ENCODE measurements around the gene HSP90AB1. TPM values are rescaled to one million over a fixed set of nuclear protein-coding genes. Genes with fewer than 3 reads are reported as not detected.
A peak's percentile ranks its signal among the peaks of the same experiment; 100 is the strongest.
"Not testable (repeated sequence)": the region's sequence is repeated elsewhere in the genome, so short reads cannot be mapped to it uniquely, and the experiment has no call there.

HSP90AB1 gene
- total RNA-seq, 2 donors from 2014 or later: 1,019 to 1,822 TPM

GRCh38 chr6:44227148-44227793, 19.6 kb upstream of the HSP90AB1 start:
- H3K9me3 Mint-ChIP-seq: no peaks in the 10 kb centered on the region
- no peak overlapping the region for H3K4me3 Mint-ChIP-seq
- peaks cover 16% of the 10 kb centered on the region for H3K4me1 Mint-ChIP-seq
- H3K27ac Mint-ChIP-seq: no peak overlapping the region
- H3K27me3 Mint-ChIP-seq: no peaks in the 10 kb centered on the region
- H3K36me3 Mint-ChIP-seq (ENCODE audit: low read depth): peaks cover 45% of the 10 kb centered on the region
- ATAC-seq (replicated peaks): no peak

GRCh38 chr6:44228031-44228430, 18.9 kb upstream of the HSP90AB1 start:
- Mint-ChIP-seq H3K4me1 (peaks cover 12% of the 10 kb centered on the region), H3K9me3 (no peaks in the 10 kb centered on the region), H3K4me3 (no peak overlapping the region), H3K36me3 (ENCODE audit: low read depth) (peaks cover 53% of the 10 kb centered on the region), H3K27me3 (no peaks in the 10 kb centered on the region), H3K27ac (no peak overlapping the region)
- ATAC-seq (replicated peaks): no peak

DNA sequence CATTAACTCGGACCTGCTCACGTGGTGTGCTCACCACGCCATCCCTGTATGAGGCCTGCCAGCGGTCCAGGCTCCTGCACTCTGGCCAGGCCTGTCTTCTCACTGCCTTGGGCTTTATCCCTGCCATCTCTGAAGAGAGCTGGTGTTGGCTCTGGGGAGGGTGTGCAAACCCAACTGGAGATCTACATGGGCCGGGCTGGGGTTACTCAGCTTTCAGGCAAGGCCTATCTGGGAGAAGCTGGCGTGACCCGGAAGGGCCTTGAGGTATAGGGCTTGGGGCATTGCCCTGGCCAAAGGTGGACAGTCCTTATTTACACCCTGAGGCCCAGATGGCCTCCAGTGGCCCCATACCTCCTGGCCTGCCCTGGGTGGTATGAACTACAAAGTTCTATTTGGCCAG, 18.5 kb upstream of the HSP90AB1 start:
- ATAC-seq (replicated peaks): no peak
- H3K36me3 Mint-ChIP-seq (ENCODE audit: low read depth): peaks cover 57% of the 10 kb centered on the region
- H3K4me1 Mint-ChIP-seq: peaks cover 11% of the 10 kb centered on the region
- no peaks in the 10 kb centered on the region for H3K9me3 Mint-ChIP-seq
- H3K27me3 Mint-ChIP-seq: no peaks in the 10 kb centered on the region
- H3K27ac Mint-ChIP-seq: no peak overlapping the region
- no peak overlapping the region for H3K4me3 Mint-ChIP-seq

- H3K4me3 Mint-ChIP-seq: no peak overlapping the region
- H3K27me3 Mint-ChIP-seq: no peaks in the 10 kb centered on the region
- no peaks in the 10 kb centered on the region for H3K9me3 Mint-ChIP-seq
- peaks cover 61% of the 10 kb centered on the region for H3K36me3 Mint-ChIP-seq (ENCODE audit: low read depth)
- ATAC-seq (replicated peaks): no peak
- no peak overlapping the region for H3K27ac Mint-ChIP-seq
- peaks cover 11% of the 10 kb centered on the region for H3K4me1 Mint-ChIP-seq
These were observed 18.1 kb upstream of the HSP90AB1 start for GRCh38 chr6:44228836-44229235.

DNA sequence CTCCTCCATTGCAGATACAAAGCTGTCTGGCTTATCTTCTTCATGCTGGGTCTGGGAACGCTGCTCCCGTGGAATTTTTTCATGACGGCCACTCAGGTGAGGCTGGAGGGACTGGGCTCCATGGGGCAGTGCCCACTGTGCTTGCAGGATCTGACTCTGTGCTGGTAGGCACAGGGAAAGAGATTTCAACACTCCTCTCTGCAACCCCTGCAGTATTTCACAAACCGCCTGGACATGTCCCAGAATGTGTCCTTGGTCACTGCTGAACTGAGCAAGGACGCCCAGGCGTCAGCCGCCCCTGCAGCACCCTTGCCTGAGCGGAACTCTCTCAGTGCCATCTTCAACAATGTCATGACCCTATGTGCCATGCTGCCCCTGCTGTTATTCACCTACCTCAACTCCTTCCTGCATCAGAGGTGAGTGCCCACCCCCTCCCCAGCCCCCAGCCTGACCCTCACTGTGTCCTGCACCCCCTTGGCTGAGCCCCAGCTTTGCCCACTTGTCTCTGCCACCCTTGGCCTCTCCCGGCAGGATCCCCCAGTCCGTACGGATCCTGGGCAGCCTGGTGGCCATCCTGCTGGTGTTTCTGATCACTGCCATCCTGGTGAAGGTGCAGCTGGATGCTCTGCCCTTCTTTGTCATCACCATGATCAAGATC, 17.4 kb upstream of the HSP90AB1 start:
- Mint-ChIP-seq H3K9me3 (no peaks in the 10 kb centered on the region), H3K4me3 (no peak overlapping the region), H3K4me1 (peaks cover 5% of the 10 kb centered on the region), H3K36me3 (ENCODE audit: low read depth) (peaks cover 62% of the 10 kb centered on the region), H3K27ac (no peak overlapping the region), H3K27me3 (no peaks in the 10 kb centered on the region)
- ATAC-seq (replicated peaks): no peak

DNA sequence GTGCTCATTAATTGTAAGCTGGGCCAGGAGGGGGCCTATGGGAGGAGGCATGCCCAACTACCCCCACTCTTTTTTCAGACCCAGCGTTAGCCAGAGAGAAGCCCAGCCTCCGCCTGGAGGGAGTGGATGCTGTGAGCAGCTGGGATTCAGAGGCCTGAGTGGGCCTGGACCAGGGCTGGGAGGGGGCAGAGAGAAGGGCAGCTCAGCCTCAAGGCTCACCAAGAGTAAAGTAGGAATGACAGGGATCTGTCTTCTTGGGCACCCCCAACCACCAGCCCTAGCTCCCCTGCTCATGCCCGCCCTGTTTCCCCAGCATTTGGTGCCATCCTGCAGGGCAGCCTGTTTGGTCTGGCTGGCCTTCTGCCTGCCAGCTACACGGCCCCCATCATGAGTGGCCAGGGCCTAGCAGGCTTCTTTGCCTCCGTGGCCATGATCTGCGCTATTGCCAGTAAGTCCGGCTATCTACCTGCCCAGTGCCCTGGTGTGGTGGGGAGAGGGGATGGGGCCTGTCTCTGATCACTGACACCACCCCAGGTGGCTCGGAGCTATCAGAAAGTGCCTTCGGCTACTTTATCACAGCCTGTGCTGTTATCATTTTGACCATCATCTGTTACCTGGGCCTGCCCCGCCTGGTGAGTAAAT, 16.7 kb upstream of the HSP90AB1 start:
- peaks cover 57% of the 10 kb centered on the region for H3K36me3 Mint-ChIP-seq (ENCODE audit: low read depth)
- no peak for ATAC-seq (replicated peaks)
- no peaks in the 10 kb centered on the region for H3K4me1 Mint-ChIP-seq
- no peak overlapping the region for H3K27ac Mint-ChIP-seq
- no peaks in the 10 kb centered on the region for H3K9me3 Mint-ChIP-seq
- H3K27me3 Mint-ChIP-seq: no peaks in the 10 kb centered on the region
- no peak overlapping the region for H3K4me3 Mint-ChIP-seq

DNA sequence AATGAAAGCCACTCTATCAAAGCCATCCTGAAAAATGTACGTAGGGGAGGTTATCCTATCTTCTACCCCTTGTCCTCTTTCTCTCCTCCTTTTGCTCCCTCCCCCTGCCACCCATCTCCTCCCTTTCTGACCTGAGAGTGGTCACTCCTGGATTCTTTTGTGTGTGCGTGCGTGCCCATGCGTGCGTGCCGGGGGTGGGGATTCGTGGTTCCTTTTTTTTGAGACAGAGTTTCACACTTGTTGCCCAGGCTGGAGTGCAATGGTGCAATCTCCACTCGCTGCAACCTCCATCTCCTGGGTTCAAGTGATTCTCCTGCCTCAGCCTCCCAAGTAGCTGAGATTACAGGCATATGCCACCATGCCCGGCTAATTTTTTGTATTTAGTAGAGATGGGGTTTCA, 15.5 kb upstream of the HSP90AB1 start:
- H3K4me3 Mint-ChIP-seq; H3K27me3 Mint-ChIP-seq; ATAC-seq (replicated peaks); H3K9me3 Mint-ChIP-seq; H3K27ac Mint-ChIP-seq; H3K4me1 Mint-ChIP-seq: not testable (repeated sequence)
- H3K36me3 Mint-ChIP-seq (ENCODE audit: low read depth): peaks cover 57% of the 10 kb centered on the region

GRCh38 chr6:44232676-44233566, 14.0 kb upstream of the HSP90AB1 start:
- ATAC-seq (replicated peaks): no peak
- peak overlapping the region; percentile 65 for H3K27ac Mint-ChIP-seq
- H3K27me3 Mint-ChIP-seq: no peaks in the 10 kb centered on the region
- H3K36me3 Mint-ChIP-seq (ENCODE audit: low read depth): peaks cover 57% of the 10 kb centered on the region
- no peak overlapping the region for H3K4me3 Mint-ChIP-seq
- no peaks in the 10 kb centered on the region for H3K9me3 Mint-ChIP-seq
- H3K4me1 Mint-ChIP-seq: no peaks in the 10 kb centered on the region

DNA sequence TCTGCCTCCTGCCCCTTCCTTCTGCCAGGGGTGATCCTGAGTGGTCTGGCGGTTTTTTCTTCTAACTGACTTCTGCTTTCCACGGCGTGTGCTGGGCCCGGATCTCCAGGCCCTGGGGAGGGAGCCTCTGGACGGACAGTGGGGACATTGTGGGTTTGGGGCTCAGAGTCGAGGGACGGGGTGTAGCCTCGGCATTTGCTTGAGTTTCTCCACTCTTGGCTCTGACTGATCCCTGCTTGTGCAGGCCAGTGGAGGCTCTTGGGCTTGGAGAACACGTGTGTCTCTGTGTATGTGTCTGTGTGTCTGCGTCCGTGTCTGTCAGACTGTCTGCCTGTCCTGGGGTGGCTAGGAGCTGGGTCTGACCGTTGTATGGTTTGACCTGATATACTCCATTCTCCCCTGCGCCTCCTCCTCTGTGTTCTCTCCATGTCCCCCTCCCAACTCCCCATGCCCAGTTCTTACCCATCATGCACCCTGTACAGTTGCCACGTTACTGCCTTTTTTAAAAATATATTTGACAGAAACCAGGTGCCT, 13.3 kb upstream of the HSP90AB1 start:
- peak overlapping the region; percentile 62 for H3K27ac Mint-ChIP-seq
- H3K4me3 Mint-ChIP-seq: no peak overlapping the region
- H3K36me3 Mint-ChIP-seq (ENCODE audit: low read depth): peaks cover 56% of the 10 kb centered on the region
- no peaks in the 10 kb centered on the region for H3K27me3 Mint-ChIP-seq
- ATAC-seq (replicated peaks): no peak
- H3K4me1 Mint-ChIP-seq: peaks cover 5% of the 10 kb centered on the region
- no peaks in the 10 kb centered on the region for H3K9me3 Mint-ChIP-seq

- Mint-ChIP-seq H3K4me1 (peaks cover 6% of the 10 kb centered on the region), H3K36me3 (ENCODE audit: low read depth) (peaks cover 49% of the 10 kb centered on the region), H3K27me3 (no peaks in the 10 kb centered on the region), H3K4me3 (no peak overlapping the region), H3K9me3 (no peaks in the 10 kb centered on the region), H3K27ac (peak overlapping the region; percentile 62)
- no peak for ATAC-seq (replicated peaks)
These were observed 12.5 kb upstream of the HSP90AB1 start for GRCh38 chr6:44234101-44235025.

DNA sequence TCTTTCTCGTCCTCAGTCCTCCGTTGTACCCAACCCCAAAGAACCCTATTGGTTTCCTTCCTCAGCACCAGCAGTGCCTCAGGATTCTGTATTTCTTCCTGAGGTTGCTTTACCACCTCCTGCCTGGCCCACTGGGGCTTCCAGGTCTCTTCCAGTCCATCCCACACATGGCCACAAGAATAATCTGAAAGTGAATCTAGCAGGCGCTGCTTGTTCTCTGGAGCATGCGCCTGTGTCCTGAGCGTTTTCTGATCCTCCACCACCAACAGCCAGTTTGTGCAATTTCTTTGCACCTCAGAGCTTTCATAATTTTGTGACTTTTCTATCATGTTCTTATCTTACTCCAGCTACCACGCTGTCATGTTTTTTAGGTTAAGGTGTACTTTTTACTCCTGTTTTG, 11.6 kb upstream of the HSP90AB1 start:
- Mint-ChIP-seq H3K4me1 (peaks cover 6% of the 10 kb centered on the region), H3K27me3 (no peaks in the 10 kb centered on the region), H3K9me3 (no peaks in the 10 kb centered on the region), H3K27ac (peak overlapping the region; percentile 63), H3K4me3 (no peak overlapping the region), H3K36me3 (ENCODE audit: low read depth) (peaks cover 40% of the 10 kb centered on the region)
- ATAC-seq (replicated peaks): no peak

DNA sequence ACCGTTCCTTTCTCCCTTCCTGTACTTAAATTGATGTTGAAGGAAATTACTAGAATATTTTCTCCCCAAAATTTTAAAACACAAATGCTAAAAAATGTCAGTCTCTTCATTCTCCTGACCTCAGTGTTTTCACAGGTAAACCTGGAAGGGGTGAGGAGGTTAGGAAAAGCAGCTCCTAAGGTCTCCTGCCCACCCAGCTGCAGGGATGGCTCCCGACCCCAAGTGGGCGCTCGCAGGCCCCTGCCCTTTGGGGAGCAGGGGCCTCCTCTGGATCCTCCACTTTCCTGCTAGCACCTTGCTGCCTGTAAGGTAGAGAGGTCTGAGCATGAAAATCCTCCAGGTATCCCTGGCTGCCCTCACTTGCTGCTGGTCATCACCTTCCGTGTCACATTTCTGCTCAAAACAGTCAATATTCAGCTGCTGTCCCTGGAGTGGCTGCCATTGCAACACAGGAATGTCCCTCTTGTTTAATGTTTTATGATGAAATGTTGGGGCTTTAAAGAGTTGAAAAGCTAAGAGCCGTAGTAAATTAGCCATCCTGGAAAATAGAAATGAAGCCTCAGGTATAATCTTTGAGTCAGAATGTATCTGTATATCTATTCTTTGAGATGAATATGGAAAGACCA, 10.9 kb upstream of the HSP90AB1 start:
- H3K4me3 Mint-ChIP-seq: peak overlapping the region; percentile 67
- no peaks in the 10 kb centered on the region for H3K27me3 Mint-ChIP-seq
- H3K27ac Mint-ChIP-seq: no peak overlapping the region
- peaks cover 33% of the 10 kb centered on the region for H3K36me3 Mint-ChIP-seq (ENCODE audit: low read depth)
- H3K4me1 Mint-ChIP-seq: peaks cover 6% of the 10 kb centered on the region
- no peak for ATAC-seq (replicated peaks)
- no peaks in the 10 kb centered on the region for H3K9me3 Mint-ChIP-seq
